Stimulated activated CD4-positive, alpha-beta T cell treated with anti-CD3 and anti-CD28 coated beads, Interleukin-15, amount 100 ng/mL, for 48 hours (primary cell): ENCODE data around the gene SVOP.

Source experiments
- DNase-seq, 2 donors: peaks; one replicate each; pipeline ENCODE4 v3.0.0-alpha.2; 2020; ENCODE audit warnings: low read depth in 2 of 2

SVOP gene

GRCh38 chr12:108930756-108931155 lies 90.1 kb downstream of the SVOP start:
- no peak for DNase-seq

- no peak for DNase-seq
Observed at GRCh38 chr12:108930155-108930554, 90.7 kb downstream of the SVOP start.

GRCh38 chr12:108928695-108929094 lies 92.2 kb downstream of the SVOP start:
- no peak for DNase-seq

- no peak for DNase-seq
Observed at GRCh38 chr12:108922918-108923317, 98.0 kb downstream of the SVOP start.

- no peak for DNase-seq
Observed at GRCh38 chr12:108921946-108922345, 98.9 kb downstream of the SVOP start.

- DNase-seq = no peak
Observed at GRCh38 chr12:108918960-108919642, 101.8 kb downstream of the SVOP start.

GRCh38 chr12:108918206-108918605 lies 102.7 kb downstream of the SVOP start:
- DNase-seq = no peak

- no peak for DNase-seq
Observed at GRCh38 chr12:108916336-108916735, 104.5 kb downstream of the SVOP start.

- no peak for DNase-seq
Observed at GRCh38 chr12:108915632-108916133, 105.2 kb downstream of the SVOP start.

- no peak for DNase-seq
Observed at GRCh38 chr12:108914121-108914531, 106.7 kb downstream of the SVOP start.

GRCh38 chr12:108912361-108912760 lies 108.5 kb downstream of the SVOP start:
- DNase-seq = no peak

- DNase-seq = no peak
Observed at GRCh38 chr12:108911915-108912314, 109.0 kb downstream of the SVOP start.

- DNase-seq = no peak
Observed at GRCh38 chr12:108910336-108910735, 110.5 kb downstream of the SVOP start.

- DNase-seq = no peak
Observed at GRCh38 chr12:108907839-108908351, 113.0 kb downstream of the SVOP start.

GRCh38 chr12:108906971-108907370 lies 113.9 kb downstream of the SVOP start:
- no peak for DNase-seq

- no peak for DNase-seq
Observed at GRCh38 chr12:108905725-108906124, 115.1 kb downstream of the SVOP start.

GRCh38 chr12:108899145-108899544 lies 121.7 kb downstream of the SVOP start:
- DNase-seq = no peak

- no peak for DNase-seq
Observed at GRCh38 chr12:108896817-108897216, 124.1 kb downstream of the SVOP start.

- DNase-seq = no peak
Observed at GRCh38 chr12:108896336-108896735, 124.5 kb downstream of the SVOP start.

GRCh38 chr12:108895220-108895802 lies 125.6 kb downstream of the SVOP start:
- DNase-seq = no peak

- peak in 1 of 2 donors; percentile 2 for DNase-seq
Observed at GRCh38 chr12:108890208-108890607, 130.7 kb downstream of the SVOP start.

- no peak for DNase-seq
Observed at GRCh38 chr12:108888031-108888430, 132.8 kb downstream of the SVOP start.
